Caco-2 (cell line): ENCODE measurements around the gene DNPEP. TPM values are rescaled to one million over a fixed set of nuclear protein-coding genes. Genes with fewer than 3 reads are reported as not detected.

Experiments used
- BruUV-seq: library from RNA; stranded (reverse); fragments of 400-500 nt; replicated peaks from 2 replicates; lab custom pipeline; 2021; lab: Mats Ljungman, UMichigan
- CTCF ChIA-PET: fragments of 300-600 bp; sonication (Branson Sonifier 250); formaldehyde crosslinking; loops from one replicate; lab custom pipeline; 2022; ENCODE audit warnings: antibody characterized with exemption; lab: Charles Lee
- POLR2A ChIA-PET: fragments of 300-600 bp; sonication (Branson Sonifier 250); formaldehyde crosslinking; loops from one replicate; lab custom pipeline; 2022; ENCODE audit warnings: antibody characterized with exemption; lab: Charles Lee
- DNase-seq, 2 experiments: peaks; one replicate each; pipeline versions ENCODE4 v3.0.0 to v3.0.0-alpha.2; 2020 to 2022
- H3K27me3 ChIP-seq: replicated peaks from 2 replicates; pipeline ENCODE4 v1.6.0; 2011; ENCODE audit warnings: low read length; ENCODE audit not compliant: control insufficient read depth, insufficient read depth
- H3K36me3 ChIP-seq: 2 replicates; pipeline ENCODE4 v1.5.1; 2011; ENCODE audit warnings: low read length; ENCODE audit not compliant: control insufficient read depth, insufficient read depth
- H3K4me1 ChIP-seq: fragments of 250-450 bp; sonication (Bioruptor Pico); 2 replicates; pipeline ENCODE4 v1.5.1; 2020; ENCODE audit warnings: mild to moderate bottlenecking
- H3K4me3 ChIP-seq: 2 replicates; pipeline ENCODE4 v1.5.1; 2011; ENCODE audit warnings: low read depth, mild to moderate bottlenecking, control low read depth, low read length
- H3K9me3 ChIP-seq: fragments of 250-450 bp; sonication (Bioruptor Pico); 2 replicates; pipeline ENCODE4 v1.5.1; 2020; ENCODE audit warnings: mild to moderate bottlenecking, moderate library complexity
- H3K27ac Mint-ChIP-seq: one replicate; pipeline ENCODE4 v1.8.0; 2022; ENCODE audit warnings: mixed read lengths; ENCODE audit not compliant: unreplicated experiment
- H3K27me3 Mint-ChIP-seq: one replicate; pipeline ENCODE4 v1.8.0; 2022; ENCODE audit warnings: mixed read lengths; ENCODE audit not compliant: insufficient read depth, unreplicated experiment
- H3K36me3 Mint-ChIP-seq: one replicate; pipeline ENCODE4 v1.8.0; 2022; ENCODE audit warnings: mild to moderate bottlenecking, mixed read lengths; ENCODE audit not compliant: insufficient read depth, unreplicated experiment
- H3K4me1 Mint-ChIP-seq: one replicate; pipeline ENCODE4 v1.8.0; 2022; ENCODE audit warnings: low read depth, mixed read lengths; ENCODE audit not compliant: unreplicated experiment
- H3K4me3 Mint-ChIP-seq: one replicate; pipeline ENCODE4 v1.8.0; 2022; ENCODE audit warnings: mild to moderate bottlenecking, moderate library complexity, mixed read lengths; ENCODE audit not compliant: unreplicated experiment
- H3K9me3 Mint-ChIP-seq: one replicate; pipeline ENCODE4 v1.8.0; 2022; ENCODE audit warnings: mixed read lengths; ENCODE audit not compliant: unreplicated experiment
- CTCF ChIP-seq, 2 experiments: fragments of 200-600 bp in 1 of 2; IDR thresholded peaks; 1 replicate in 1 of 2; 2 replicates in 1 of 2; pipeline versions ENCODE4 v1.5.1 to v1.8.0; 2011 to 2022; ENCODE audit warnings: antibody characterized with exemption in 1 of 2, control low read depth in 1 of 2, inconsistent platforms in 1 of 2, low read depth in 1 of 2, low read length in 1 of 2, mild to moderate bottlenecking in 1 of 2, moderate library complexity in 1 of 2; ENCODE audit not compliant: insufficient read depth in 1 of 2, severe bottlenecking in 1 of 2, unreplicated experiment in 1 of 2
- intact Hi-C: fragments of 100-400 bp; cut with micrococcal nuclease; formaldehyde crosslinking; loops from one replicate; pipeline ENCODE4 v1.10.0; 2022; ENCODE audit not compliant: unreplicated experiment
- total RNA-seq: library from RNA; stranded (reverse); gene quantifications from 2 replicates; pipeline ENCODE4 v1.2.3, GENCODE V29; 2022

The DNPEP gene
- total RNA-seq, 1 experiment from 2014 or later, result 102 TPM

GRCh38 chr2:219416235-219416602, 28.5 kb upstream of the DNPEP start:
- Mint-ChIP-seq H3K4me3 (no peak overlapping the region), H3K27ac (no peak overlapping the region), H3K4me1 (no peaks in the 10 kb centered on the region), H3K9me3 (no peaks in the 10 kb centered on the region), H3K27me3 (peaks cover 4% of the 10 kb centered on the region), H3K36me3 (no peaks in the 10 kb centered on the region)
- no peak overlapping the region for H3K4me3 ChIP-seq
- ChIA-PET POLR2A (no interaction called here), CTCF (interaction anchor here (0.7 to 1.0 kb wide), 3 partner anchors 12 to 73 kb away, joined by 3 to 6 read pairs (median 3); no protein-coding TSS in a partner anchor)
- no peaks in the 10 kb centered on the region for H3K4me1 ChIP-seq
- no peak for TF ChIP-seq CTCF (IDR thresholded peaks at IDR 0.05; ENCODE audit: insufficient read depth in 1 of 2, low read depth in 1 of 2, low read length in 1 of 2, severe bottlenecking in 1 of 2, unreplicated experiment in 1 of 2)
- no peak for DNase-seq
- H3K9me3 ChIP-seq, result peaks cover 4% of the 10 kb centered on the region; the same call in 1 of the 2 replicates
- BruUV-seq, result no TSS peak
- intact Hi-C loops, result no loop called here
- H3K36me3 ChIP-seq, result no peaks in the 10 kb centered on the region
- H3K27me3 ChIP-seq, result no peaks in the 10 kb centered on the region

- Histone ChIP-seq H3K4me3 (no peak overlapping the region), H3K36me3 (no peaks in the 10 kb centered on the region), H3K27me3 (no peaks in the 10 kb centered on the region), H3K4me1 (no peaks in the 10 kb centered on the region), H3K9me3 (peaks cover 4% of the 10 kb centered on the region; the same call in 1 of the 2 replicates)
- H3K9me3 Mint-ChIP-seq, result no peaks in the 10 kb centered on the region
- no peaks in the 10 kb centered on the region for H3K36me3 Mint-ChIP-seq
- CTCF ChIA-PET, result interaction anchor here (0.7 to 1.0 kb wide), 3 partner anchors 12 to 73 kb away, joined by 3 to 6 read pairs (median 3); no protein-coding TSS in a partner anchor
- no peak for TF ChIP-seq CTCF (IDR thresholded peaks at IDR 0.05; ENCODE audit: insufficient read depth in 1 of 2, low read depth in 1 of 2, low read length in 1 of 2, severe bottlenecking in 1 of 2, unreplicated experiment in 1 of 2)
- H3K27me3 Mint-ChIP-seq, result peaks cover 4% of the 10 kb centered on the region
- POLR2A ChIA-PET, result no interaction called here
- no peak overlapping the region for H3K27ac Mint-ChIP-seq
- H3K4me1 Mint-ChIP-seq, result no peaks in the 10 kb centered on the region
- DNase-seq, result no peak
- no TSS peak for BruUV-seq
- intact Hi-C loops, result no loop called here
- H3K4me3 Mint-ChIP-seq, result no peak overlapping the region
These were observed 28.0 kb upstream of the DNPEP start for GRCh38 chr2:219415580-219416234.

- H3K27ac Mint-ChIP-seq, result no peak overlapping the region
- CTCF ChIA-PET, result no interaction called here
- H3K9me3 Mint-ChIP-seq, result no peaks in the 10 kb centered on the region
- H3K4me1 ChIP-seq, result no peaks in the 10 kb centered on the region
- TF ChIP-seq CTCF (IDR thresholded peaks at IDR 0.05; ENCODE audit: insufficient read depth in 1 of 2, low read depth in 1 of 2, low read length in 1 of 2, severe bottlenecking in 1 of 2, unreplicated experiment in 1 of 2), result no peak
- no peaks in the 10 kb centered on the region for H3K4me1 Mint-ChIP-seq
- H3K36me3 Mint-ChIP-seq, result no peaks in the 10 kb centered on the region
- POLR2A ChIA-PET, result no interaction called here
- peaks cover 4% of the 10 kb centered on the region for H3K27me3 Mint-ChIP-seq
- no peaks in the 10 kb centered on the region for H3K36me3 ChIP-seq
- intact Hi-C loops, result no loop called here
- no peak overlapping the region for H3K4me3 ChIP-seq
- BruUV-seq, result no TSS peak
- no peaks in the 10 kb centered on the region for H3K27me3 ChIP-seq
- DNase-seq, result no peak
- peaks cover 4% of the 10 kb centered on the region; the same call in 1 of the 2 replicates for H3K9me3 ChIP-seq
- no peak overlapping the region for H3K4me3 Mint-ChIP-seq
These were observed 27.1 kb upstream of the DNPEP start for GRCh38 chr2:219414857-219415256.
